HEK293 (cell line): ENCODE results near the gene CAV2.

Experiments used
- BCL11B ChIP-seq: fragments of 450-650 bp; formaldehyde crosslinking; IDR thresholded peaks from 2 replicates; pipeline ENCODE4 v1.5.1; 2016; ENCODE audit warnings: low read depth, missing biosample characterization, missing genetic modification characterization
- GFI1B ChIP-seq: fragments of 450-650 bp; formaldehyde crosslinking; IDR thresholded peaks from 2 replicates; pipeline ENCODE4 v1.5.1; 2016; ENCODE audit warnings: missing biosample characterization, missing genetic modification characterization
- GLIS2 ChIP-seq: fragments of 450-650 bp; formaldehyde crosslinking; IDR thresholded peaks from 2 replicates; pipeline ENCODE4 v1.5.1; 2016; ENCODE audit warnings: missing biosample characterization, missing genetic modification characterization
- KLF9 ChIP-seq: fragments of 450-650 bp; formaldehyde crosslinking; IDR thresholded peaks from 2 replicates; pipeline ENCODE4 v1.5.1; 2016; ENCODE audit warnings: missing biosample characterization, missing genetic modification characterization, low read depth
- PRDM10 ChIP-seq: fragments of 450-650 bp; formaldehyde crosslinking; IDR thresholded peaks from 2 replicates; pipeline ENCODE4 v1.5.1; 2016; ENCODE audit warnings: missing biosample characterization, missing genetic modification characterization
- PRDM2 ChIP-seq: fragments of 450-650 bp; formaldehyde crosslinking; IDR thresholded peaks from 2 replicates; pipeline ENCODE4 v1.5.1; 2016; ENCODE audit warnings: missing biosample characterization, missing genetic modification characterization, borderline replicate concordance
- SP3 ChIP-seq: fragments of 450-650 bp; formaldehyde crosslinking; IDR thresholded peaks from 2 replicates; pipeline ENCODE4 v1.5.1; 2016; ENCODE audit warnings: missing biosample characterization, missing genetic modification characterization
- WT1 ChIP-seq: fragments of 450-650 bp; formaldehyde crosslinking; IDR thresholded peaks from 2 replicates; pipeline ENCODE4 v1.5.1; 2016; ENCODE audit warnings: missing biosample characterization, missing genetic modification characterization
- YY1 ChIP-seq: fragments of 450-650 bp; formaldehyde crosslinking; IDR thresholded peaks from 2 replicates; pipeline ENCODE4 v1.5.1; 2018; ENCODE audit warnings: missing biosample characterization, missing genetic modification characterization
- ZBTB26 ChIP-seq: fragments of 450-650 bp; formaldehyde crosslinking; optimal IDR thresholded peaks from 2 replicates; pipeline ENCODE3; 2016; ENCODE audit warnings: missing biosample characterization, mild to moderate bottlenecking, missing genetic modification characterization
- ZBTB48 ChIP-seq: fragments of 450-650 bp; formaldehyde crosslinking; IDR thresholded peaks from 2 replicates; pipeline ENCODE4 v1.5.1; 2016; ENCODE audit warnings: missing biosample characterization, missing genetic modification characterization
- ZEB2 ChIP-seq: fragments of 450-650 bp; formaldehyde crosslinking; IDR thresholded peaks from 2 replicates; pipeline ENCODE4 v1.5.1; 2016; ENCODE audit warnings: missing biosample characterization, missing genetic modification characterization
- ZFHX2 ChIP-seq: fragments of 450-650 bp; formaldehyde crosslinking; conservative IDR thresholded peaks from 2 replicates; pipeline ENCODE4 v1.5.1; 2016; ENCODE audit warnings: missing biosample characterization, missing genetic modification characterization
- ZNF2 ChIP-seq: fragments of 450-650 bp; formaldehyde crosslinking; IDR thresholded peaks from 2 replicates; pipeline ENCODE4 v1.5.1; 2016; ENCODE audit warnings: missing biosample characterization, missing genetic modification characterization
- ZNF24 ChIP-seq: fragments of 450-650 bp; formaldehyde crosslinking; IDR thresholded peaks from 2 replicates; pipeline ENCODE4 v1.5.1; 2016; ENCODE audit warnings: missing biosample characterization, missing genetic modification characterization
- ZNF302 ChIP-seq: fragments of 450-650 bp; formaldehyde crosslinking; IDR thresholded peaks from 2 replicates; pipeline ENCODE4 v1.5.1; 2016; ENCODE audit warnings: missing biosample characterization, missing genetic modification characterization, low read depth
- ZNF324 ChIP-seq: fragments of 450-650 bp; formaldehyde crosslinking; IDR thresholded peaks from 2 replicates; pipeline ENCODE4 v1.5.1; 2016; ENCODE audit warnings: missing biosample characterization, missing genetic modification characterization
- ZNF416 ChIP-seq: fragments of 450-650 bp; formaldehyde crosslinking; IDR thresholded peaks from 2 replicates; pipeline ENCODE4 v1.5.1; 2016; ENCODE audit warnings: missing biosample characterization, missing genetic modification characterization
- ZNF449 ChIP-seq: fragments of 450-650 bp; formaldehyde crosslinking; IDR thresholded peaks from 2 replicates; pipeline ENCODE4 v1.5.1; 2017; ENCODE audit warnings: missing biosample characterization, mild to moderate bottlenecking, missing genetic modification characterization, moderate library complexity
- ZNF560 ChIP-seq: fragments of 450-650 bp; formaldehyde crosslinking; IDR thresholded peaks from 2 replicates; pipeline ENCODE4 v1.5.1; 2017; ENCODE audit warnings: missing biosample characterization, missing genetic modification characterization, borderline replicate concordance
- ZNF561 ChIP-seq: fragments of 450-650 bp; IDR thresholded peaks from 2 replicates; pipeline ENCODE4 v1.5.1; 2018; ENCODE audit warnings: missing biosample characterization, missing genetic modification characterization, borderline replicate concordance
- ZNF600 ChIP-seq: fragments of 450-650 bp; formaldehyde crosslinking; IDR thresholded peaks from 2 replicates; pipeline ENCODE4 v1.5.1; 2016; ENCODE audit warnings: missing biosample characterization, missing genetic modification characterization
- ZNF623 ChIP-seq: fragments of 450-650 bp; formaldehyde crosslinking; IDR thresholded peaks from 2 replicates; pipeline ENCODE4 v1.5.1; 2016; ENCODE audit warnings: missing biosample characterization, missing genetic modification characterization
- ZNF792 ChIP-seq: fragments of 450-650 bp; formaldehyde crosslinking; IDR thresholded peaks from 2 replicates; pipeline ENCODE4 v1.5.1; 2016; ENCODE audit warnings: missing biosample characterization, missing genetic modification characterization
- ZSCAN16 ChIP-seq: fragments of 450-650 bp; formaldehyde crosslinking; IDR thresholded peaks from 2 replicates; pipeline ENCODE4 v1.5.1; 2016; ENCODE audit warnings: missing biosample characterization, missing genetic modification characterization
- ZSCAN5A ChIP-seq: fragments of 450-650 bp; formaldehyde crosslinking; IDR thresholded peaks from 2 replicates; pipeline ENCODE4 v1.5.1; 2016; ENCODE audit warnings: missing biosample characterization, missing genetic modification characterization

Gene CAV2

GRCh38 chr7:116499168-116500077 lies at the start of gene CAV2 (continued):
- peak; percentile 35 for TF ChIP-seq ZEB2 (tag by site-specific recombination)
- TF ChIP-seq BCL11B (tag by site-specific recombination): no peak
- TF ChIP-seq ZNF792 (tag by site-specific recombination): no peak
- peak; percentile 67 for TF ChIP-seq ZNF449 (tag by site-specific recombination)
- TF ChIP-seq ZSCAN16: no peak
- no peak for TF ChIP-seq ZNF623 (tag by site-specific recombination)
- peak; percentile 48; the same call in 1 of the 2 replicates for TF ChIP-seq ZNF600 (tag by site-specific recombination)
- TF ChIP-seq SP3: peak; percentile 64
- TF ChIP-seq ZNF560: no peak
- TF ChIP-seq ZNF2 (tag by site-specific recombination): no peak
- TF ChIP-seq PRDM10 (tag by site-specific recombination): peak; percentile 89
- TF ChIP-seq GLIS2: peak; percentile 81
- TF ChIP-seq ZBTB26 (tag by site-specific recombination): peak; percentile 74
- no peak for TF ChIP-seq PRDM2 (tag by site-specific recombination)
- TF ChIP-seq ZNF561: no peak
- peak; percentile 44; the same call in 1 of the 2 replicates for TF ChIP-seq ZFHX2 (tag by site-specific recombination)
- TF ChIP-seq GFI1B: no peak
- TF ChIP-seq ZNF324: 0 out of 2 replicates have a peak, but pooled peaks have one; percentile 44
- peak; percentile 14 for TF ChIP-seq KLF9 (tag by site-specific recombination)
- TF ChIP-seq ZNF24 (tag by site-specific recombination): 0 out of 2 replicates have a peak, but pooled peaks have one; percentile 31
- 0 out of 2 replicates have a peak, but pooled peaks have one; percentile 32 for TF ChIP-seq ZBTB48
- TF ChIP-seq ZNF416 (tag by site-specific recombination): no peak
- no peak; the same call in 1 of the 2 replicates for TF ChIP-seq ZSCAN5A (tag by site-specific recombination)
- peak; percentile 28; the same call in 1 of the 2 replicates for TF ChIP-seq WT1 (tag by site-specific recombination)
- peak; percentile 39; the same call in 1 of the 2 replicates for TF ChIP-seq YY1 (tag by site-specific recombination)
- TF ChIP-seq ZNF302: no peak
